HG02610 (cell line): ENCODE data around the gene KRTAP4-11.
"Not testable (repeated sequence)": the region's sequence is repeated elsewhere in the genome, so short reads cannot be mapped to it uniquely, and the experiment has no call there.

Experiments used
- ATAC-seq: cut with Tn5 transposase; IDR thresholded peaks from one replicate; pipeline ENCODE4 v1.9.1; 2021; ENCODE audit warnings: mild to moderate bottlenecking, moderate library complexity; ENCODE audit not compliant: unreplicated experiment

Gene KRTAP4-11

DNA sequence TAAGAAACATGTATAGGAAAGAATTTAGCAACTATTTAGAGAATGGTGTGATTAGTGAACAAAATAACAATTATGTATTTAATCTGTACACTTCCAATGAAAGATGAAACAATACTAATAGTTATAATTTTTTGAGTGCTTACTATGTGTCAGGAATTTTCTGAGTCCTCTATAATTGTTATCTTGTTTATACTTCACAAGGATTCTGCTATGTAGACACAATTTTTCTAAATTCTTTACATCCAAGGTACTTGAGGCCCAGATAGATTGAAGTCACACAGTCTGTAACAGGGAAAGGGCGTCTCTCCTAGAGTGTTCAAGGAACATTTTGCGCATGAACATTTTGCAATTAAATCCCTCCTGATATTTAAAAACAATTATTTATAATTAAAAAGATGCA, 6.9 kb upstream of the KRTAP4-11 start:
- ATAC-seq, result no peak

DNA sequence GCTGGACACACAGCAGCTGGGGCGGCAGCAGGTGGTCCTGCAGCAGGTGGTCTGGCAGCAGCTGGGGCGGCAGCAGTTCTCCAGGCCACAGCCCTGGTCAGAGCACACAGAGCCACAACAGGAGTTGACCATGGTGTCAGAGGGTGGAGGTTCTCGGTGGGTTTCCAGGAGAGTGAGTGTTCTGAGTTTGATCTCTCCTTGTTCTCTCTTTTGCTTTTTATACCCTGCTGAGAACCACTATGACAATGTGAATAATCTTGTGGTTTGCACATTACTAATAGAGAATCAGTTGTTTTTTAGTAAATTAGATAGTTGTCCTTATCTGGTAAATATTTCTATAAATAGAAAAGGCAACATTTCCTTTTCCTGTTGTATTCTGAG, 5.8 kb upstream of the KRTAP4-11 start, which contains the start of gene KRTAP4-12:
TSS of gene KRTAP4-12 (minus strand) at position 192 of the 381 bp plus-strand sequence. CDS start at position 132, 60 bp downstream.
- ATAC-seq, result not testable (repeated sequence)

DNA sequence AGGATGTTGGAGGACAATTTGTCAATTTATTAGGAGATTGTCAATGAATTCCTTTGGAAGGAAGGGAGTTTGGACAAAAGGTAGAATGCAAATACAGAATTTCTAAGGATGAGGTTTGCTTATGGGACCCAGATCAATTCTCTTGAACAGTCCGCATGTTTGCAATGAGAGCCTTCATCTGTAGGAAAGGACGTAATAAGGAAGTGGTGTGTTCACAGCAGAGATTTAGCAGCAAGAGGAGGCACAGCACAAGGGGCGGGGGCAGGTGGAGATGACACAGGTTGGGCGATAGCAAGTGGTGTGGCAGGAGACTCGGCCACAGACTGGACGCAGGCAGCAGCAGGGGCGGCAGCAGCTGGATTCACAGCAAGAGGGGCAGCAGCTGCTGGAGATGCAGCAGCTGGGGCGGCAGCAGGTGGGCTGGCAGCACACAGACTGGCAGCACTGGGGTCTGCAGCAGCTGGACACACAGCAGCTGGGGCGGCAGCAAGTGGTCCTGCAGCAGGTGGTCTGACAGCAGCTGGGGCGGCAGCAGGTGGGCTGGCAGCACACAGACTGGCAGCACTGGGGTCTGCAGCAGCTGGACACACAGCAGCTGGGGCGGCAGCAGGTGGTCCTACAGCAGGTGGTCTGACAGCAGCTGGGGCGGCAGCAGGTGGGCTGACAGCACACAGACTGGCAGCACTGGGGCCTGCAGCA, 5.3 kb upstream of the KRTAP4-11 start:
- ATAC-seq, result not testable (repeated sequence)

DNA sequence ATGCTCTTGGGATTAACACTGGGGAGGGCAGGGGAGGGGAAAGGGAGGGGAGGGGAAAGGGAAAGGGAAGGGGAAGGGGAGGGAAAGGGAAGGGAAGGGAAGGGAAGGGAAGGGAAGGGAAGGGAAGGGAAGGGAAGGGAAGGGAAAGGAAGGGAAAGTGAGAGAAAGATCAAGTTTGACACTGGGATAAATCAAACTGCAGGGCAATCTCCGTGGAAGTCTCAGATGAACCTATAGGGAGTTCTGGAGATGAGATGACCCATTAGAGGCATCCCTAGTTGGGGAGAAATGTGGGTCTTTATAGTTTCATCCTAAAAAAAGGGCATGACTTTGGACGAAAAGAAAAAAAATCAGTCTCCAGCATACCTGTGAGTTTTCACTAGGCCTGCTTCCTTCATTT, 3.6 kb upstream of the KRTAP4-11 start:
- ATAC-seq, result no peak

DNA sequence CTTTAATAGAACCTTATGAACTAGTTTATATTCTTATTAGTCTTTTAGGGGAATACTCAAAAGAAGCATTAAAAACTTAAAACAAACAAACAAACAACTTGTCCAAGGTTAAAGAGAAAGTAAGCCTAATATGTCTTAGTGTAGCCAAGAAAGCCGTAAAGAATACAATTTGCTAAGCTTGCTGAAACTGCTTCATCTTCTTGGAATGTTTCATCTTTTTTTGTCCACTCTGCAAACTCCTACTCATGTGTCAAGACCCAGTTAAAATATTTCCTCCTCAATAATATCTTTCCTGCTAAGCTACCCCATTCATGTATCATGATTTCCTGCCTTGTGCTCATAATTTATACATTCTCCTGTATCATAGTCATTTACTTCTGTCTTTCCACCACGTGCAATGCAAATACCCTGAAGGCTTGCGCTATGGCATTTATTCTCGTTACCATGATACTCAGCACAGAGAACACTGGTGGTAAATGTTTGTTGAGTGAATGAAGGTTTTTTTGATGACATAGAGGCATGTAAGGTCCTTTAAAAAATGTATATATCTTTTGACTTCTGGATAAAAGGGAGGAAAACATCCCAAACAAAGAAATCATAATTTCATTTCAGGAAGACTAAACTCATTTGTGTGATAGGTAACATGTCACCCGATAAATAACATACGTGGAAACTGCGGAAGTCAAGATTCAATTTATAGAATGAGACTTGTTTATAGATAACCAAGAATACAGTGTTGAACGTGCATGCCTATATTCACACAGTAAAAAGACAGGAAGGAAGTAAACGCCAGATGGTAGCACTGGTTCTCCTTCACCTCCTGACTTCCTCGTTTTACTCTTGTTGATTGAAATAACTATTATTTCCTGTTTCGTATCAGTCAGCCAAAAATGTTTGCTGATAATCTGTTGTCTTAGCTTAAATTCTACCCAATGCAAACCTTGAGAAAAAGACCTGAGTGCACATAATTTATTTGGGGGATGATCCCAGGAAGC, 1.8 kb upstream of the KRTAP4-11 start:
- not testable (repeated sequence) for ATAC-seq

DNA sequence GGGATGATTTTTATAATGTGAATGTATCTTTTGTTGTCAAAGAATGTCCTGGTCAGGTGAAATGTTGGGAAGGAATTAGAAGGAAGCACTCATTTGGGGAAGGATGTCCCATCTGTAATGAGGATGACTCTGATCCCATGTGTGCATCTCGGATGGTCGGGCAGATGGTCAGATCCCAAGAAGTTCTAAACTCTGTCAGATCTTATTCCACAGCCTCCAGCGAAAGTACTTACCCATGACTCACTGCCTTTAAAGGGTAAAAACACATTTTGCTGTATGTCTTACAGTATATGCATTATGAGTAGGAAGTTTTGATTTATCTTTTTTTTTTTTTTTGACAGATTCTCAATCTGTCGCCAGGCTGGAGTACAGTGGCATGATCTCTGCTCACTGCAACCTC, 548 bp upstream of the KRTAP4-11 start:
- no peak for ATAC-seq

DNA sequence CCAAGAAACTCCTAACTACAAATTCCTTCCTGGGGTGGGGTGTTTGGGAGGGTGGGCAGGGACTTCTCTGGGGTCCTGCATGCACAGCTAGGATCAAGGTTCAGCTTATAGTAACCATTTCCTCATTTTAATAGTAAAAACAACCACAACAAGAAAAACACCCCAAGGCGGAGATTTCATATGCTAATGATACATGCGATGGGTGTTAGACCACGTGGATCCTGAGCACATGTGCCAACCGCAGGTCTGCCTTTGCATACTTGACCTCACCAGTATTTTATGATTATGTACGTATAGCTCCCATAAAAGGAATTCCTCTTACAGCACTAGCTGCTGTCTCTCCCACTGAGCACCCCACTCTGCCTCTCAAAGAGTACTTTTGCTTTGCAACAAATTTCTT, 1.9 kb downstream of the KRTAP4-11 start:
- ATAC-seq, result no peak

DNA sequence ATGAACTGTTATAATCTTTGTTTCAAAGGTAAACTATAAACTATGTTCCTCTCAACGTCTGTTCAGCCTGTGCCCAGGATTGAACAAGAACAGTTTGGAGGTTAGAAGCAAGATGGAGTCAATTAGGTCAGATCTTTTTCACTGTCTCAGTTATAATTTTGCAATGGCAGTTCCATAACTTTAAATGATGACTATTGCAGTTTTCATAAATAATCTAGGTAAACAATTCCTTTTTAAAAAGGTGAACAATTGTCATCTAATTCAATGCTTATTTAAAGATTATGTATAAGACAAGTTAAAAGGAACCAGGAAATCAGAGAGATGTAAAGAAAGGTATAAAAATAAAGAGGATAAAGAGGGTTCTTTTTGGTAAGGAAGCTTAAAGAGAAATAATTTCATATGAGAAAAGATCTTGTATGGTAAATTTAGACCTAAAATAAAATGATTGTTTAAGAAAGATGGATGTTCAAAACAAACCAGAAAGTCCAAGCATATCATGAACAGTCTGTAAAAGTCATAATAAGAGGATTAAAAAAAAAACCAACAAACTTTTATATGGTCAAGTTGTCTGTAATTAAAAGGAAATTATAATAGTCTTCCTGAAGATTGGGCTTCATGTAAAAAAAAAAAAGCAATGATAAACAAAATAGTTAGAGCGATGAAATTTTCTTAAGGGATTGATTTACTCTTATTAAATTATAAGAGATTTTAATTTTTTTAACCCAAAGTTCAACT, 6.9 kb downstream of the KRTAP4-11 start:
- no peak for ATAC-seq

DNA sequence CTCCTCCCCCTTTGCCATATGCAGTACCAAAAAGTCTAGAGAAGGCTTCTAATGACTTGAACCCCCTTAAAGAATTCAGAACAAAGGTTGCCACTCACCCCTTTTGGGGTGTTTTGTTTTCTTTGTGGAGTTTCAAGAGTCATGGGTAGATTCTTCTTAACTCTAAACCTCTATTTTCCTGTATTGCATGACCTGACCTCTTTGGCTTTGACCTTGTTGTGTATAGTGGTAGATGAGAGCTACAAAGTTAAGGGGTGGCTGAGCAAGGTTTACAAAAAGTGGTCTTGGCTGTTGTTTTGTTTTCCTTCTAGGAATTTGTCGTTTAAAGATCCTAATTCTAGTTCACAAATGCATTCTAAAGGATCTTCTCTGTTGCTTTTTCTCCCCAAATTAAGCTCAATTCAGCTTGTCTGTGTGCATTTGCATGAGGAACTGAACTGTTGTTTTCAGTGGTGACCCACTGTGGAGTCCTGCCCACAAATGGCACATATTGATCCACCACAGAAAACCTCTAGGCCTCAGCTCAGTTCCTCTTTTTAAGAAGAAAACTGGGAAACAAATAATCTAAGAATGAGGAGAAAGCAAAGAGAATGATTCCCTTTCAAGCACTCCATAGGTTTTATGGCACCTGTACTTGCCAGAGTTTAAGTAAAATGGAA, 9.3 kb downstream of the KRTAP4-11 start:
- ATAC-seq, result not testable (repeated sequence)

DNA sequence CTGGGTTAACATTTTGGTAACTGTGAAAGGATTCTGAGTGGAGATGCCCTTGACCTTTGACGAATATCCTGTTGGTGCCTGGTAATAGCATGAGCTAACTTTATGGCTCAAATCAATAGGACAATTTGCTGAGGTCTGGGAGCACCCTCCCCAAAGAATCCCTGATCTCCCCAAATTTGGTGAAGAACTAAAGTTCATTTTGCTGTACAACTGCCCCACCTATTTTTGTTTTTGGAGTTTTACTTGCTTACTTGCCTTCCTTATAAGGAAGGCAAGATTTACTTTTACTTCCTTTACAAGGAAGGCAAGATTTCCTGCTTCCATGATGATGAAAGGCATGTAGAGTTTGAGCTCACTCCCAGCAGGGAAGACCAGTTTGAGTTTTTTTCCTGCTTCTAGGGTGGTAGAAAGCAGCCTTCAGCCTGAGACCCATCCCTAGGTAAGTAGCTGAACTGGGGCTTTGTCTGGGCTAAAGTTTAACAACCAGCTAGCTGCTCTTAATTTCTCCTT, 10.2 kb downstream of the KRTAP4-11 start:
- no peak for ATAC-seq

DNA sequence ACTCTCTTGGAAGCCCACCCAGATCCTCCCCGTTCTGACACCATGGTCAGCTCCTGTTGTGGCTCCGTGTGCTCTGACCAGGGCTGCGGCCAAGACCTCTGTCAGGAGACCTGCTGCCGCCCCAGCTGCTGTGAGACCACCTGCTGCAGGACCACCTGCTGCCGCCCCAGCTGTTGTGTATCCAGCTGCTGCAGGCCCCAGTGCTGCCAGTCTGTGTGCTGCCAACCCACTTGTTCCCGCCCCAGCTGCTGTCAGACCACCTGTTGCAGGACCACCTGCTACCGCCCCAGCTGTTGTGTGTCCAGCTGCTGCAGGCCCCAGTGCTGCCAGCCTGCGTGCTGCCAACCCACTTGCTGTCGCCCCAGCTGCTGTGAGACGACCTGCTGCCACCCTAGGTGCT, 12.8 kb downstream of the KRTAP4-11 start, which contains the start of gene KRTAP4-9:
TSS of gene KRTAP4-9 (plus strand) at position 43 of the 400 bp plus-strand sequence. CDS start at position 43, 0 bp downstream.
- ATAC-seq, result not testable (repeated sequence)

DNA sequence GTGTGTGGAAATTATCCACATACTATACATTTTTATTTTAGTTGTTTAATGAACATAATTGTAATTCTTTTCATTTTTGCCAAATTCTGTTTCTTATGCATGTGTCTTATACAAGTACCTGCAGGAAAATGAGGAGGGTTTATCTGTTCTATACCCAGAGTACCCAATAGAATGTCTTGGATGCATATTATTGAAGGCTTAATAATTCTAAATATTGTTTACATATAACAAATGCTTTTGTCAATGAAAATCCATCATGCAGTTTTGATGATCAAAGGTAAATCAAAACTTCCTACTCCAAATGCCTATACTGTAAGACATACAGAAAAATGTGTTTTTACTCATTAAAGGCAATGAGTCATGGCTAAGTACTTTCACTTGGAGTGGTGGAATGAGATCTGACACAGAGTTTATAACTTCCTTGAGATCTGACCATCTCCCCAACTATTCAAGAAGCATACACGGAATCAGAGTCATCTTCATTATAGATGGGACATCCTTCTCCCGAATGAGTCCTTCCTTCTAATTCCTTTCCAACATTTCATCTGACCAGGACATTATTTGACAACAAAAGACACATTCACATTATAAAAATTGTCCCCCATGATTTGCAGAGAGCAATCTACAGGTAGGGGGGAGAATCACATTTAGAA, 13.7 kb downstream of the KRTAP4-11 start:
- not testable (repeated sequence) for ATAC-seq

DNA sequence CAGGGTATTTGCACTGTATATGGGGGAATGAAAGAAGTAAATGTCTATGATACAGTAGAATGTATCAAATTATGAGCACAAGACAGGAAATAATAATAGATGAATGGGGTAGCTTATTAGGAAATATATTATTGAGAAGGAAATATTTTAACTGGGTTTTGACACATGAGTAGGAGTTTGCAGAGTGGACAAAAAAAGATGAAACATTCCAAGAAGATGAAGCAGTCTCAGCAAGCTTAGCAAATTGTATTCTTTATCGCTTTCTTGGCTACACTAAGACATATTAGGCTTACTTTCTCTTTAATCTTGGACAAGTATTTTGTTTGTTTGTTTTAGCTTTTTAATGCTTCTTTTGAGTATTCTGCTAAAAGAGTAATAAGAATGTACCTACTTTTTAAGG, 14.3 kb downstream of the KRTAP4-11 start:
- no peak for ATAC-seq

DNA sequence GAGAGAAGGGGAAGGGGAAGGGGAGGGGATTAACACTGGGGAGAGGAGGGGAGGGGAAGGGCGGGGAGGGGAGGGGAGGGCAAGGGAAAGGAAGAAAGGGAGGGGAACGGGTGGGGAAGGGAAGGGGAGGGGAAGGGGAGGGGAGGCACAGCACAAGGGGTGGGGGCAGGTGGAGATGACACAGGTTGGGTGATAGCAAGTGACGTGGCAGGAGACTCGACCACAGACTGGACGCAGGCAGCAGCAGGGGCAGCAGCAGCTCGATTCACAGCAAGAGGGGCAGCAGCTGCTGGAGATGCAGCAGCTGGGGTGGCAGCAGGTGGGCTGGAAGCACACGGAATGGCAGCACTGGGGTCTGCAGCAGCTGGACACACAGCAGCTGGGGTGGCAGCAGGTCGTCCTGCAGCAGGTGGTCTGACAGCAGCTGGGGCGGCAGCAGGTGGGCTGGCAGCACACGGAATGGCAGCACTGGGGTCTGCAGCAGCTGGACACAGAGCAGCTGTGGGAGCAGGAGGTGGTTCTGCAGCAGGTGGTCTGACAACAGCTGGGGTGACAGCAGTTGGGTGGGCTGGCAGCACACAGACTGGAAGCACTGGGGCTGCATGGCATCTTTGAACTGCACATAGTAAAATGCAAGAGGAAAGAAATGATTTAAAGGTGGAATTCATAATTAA, 16.4 kb downstream of the KRTAP4-11 start, which contains the start of gene KRTAP4-16:
TSS of gene KRTAP4-16 (minus strand) at position 624 of the 674 bp plus-strand sequence. CDS start at position 624, 0 bp downstream.
- ATAC-seq, result no peak

DNA sequence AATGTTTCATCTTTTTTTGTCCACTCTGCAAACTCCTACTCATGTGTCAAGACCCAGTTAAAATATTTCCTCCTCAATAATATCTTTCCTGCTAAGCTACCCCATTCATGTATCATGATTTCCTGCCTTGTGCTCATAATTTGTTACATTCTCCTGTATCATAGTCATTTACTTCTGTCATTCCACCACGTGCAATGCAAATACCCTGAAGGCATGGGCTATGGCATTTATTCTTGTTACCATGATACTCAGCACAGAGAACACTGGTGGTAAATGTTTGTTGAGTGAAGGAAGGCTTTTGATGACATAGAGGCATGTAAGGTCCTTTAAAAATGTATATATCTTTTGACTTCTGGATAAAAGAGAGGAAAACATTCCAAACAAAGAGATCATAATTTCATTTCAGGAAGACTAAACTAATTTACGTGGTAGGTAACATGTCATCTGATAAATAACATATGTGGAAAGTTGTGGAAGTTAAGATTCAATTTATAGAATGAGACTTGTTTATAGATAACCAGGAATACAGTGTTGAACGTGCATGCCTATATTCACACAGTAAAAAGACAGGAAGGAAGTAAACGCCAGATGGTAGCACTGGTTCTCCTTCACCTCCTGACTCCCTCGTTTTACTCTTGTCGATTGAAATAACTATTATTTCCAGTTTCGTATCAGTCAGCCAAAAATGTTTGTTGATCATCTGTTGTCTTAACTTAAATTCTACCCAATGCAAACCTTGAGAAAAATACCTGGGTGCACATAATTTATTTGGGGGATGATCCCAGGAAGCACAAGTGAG, 18.3 kb downstream of the KRTAP4-11 start:
- not testable (repeated sequence) for ATAC-seq

DNA sequence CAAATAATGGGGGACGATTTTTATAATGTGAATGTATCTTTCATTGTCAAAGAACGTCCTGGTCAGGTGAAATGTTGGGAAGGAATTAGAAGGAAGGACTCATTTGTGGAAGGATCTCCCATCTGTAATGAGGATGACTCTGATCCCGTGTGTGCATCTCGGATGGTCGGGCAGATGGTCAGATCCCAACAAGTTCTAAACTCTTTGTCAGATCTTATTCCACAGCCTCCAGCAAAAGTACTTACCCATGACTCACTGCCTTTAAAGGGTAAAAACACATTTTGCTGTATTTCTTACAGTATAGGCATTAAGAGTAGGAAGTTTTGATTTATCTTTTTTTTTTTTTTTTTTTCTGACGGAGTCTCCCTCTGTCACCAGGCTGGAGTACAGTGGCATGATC, 19.7 kb downstream of the KRTAP4-11 start:
- ATAC-seq, result no peak

DNA sequence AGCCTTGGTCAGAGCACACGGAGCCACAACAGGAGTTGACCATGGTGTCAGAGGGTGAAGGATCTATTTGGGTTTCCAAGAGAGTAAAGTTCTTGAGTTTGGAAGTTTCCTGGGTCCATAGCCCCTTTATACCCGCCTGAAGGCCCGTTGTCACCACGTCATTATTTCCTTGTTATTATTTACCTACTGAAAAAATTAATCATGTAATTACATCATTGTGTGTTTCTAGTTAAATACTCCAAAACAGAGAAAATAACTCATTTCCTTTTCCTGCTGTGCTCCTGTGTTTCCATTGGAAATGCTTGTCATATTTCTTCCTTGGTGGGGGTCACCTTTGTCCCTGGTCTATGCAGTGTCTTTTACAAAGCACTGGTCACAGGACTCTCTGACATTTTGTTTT, 20.1 kb downstream of the KRTAP4-11 start, which contains the start of gene KRTAP4-8:
TSS of gene KRTAP4-8 (minus strand) at position 101 of the 400 bp plus-strand sequence. CDS start at position 43, 58 bp downstream.
- no peak for ATAC-seq

DNA sequence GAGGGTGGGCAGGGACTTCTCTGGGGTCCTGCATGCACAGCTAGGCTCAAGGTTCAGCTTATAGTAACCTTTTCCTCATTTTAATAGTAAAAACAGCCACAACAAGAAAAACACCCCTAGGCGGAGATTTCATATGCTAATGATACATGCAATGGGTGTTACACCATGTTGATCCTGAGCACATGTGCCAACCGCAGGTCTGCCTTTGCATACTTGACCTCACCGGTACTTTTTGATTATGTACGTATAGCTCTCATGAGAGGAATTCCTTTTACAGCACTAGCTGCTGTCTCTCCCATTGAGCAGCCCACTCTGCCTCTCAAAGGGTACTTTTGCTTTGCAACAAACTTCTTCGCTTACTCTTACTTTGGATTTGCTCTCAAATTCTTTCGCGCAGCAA, 22.1 kb downstream of the KRTAP4-11 start:
- ATAC-seq, result no peak
